Tibial nerve (tissue), 4 donors: ENCODE data around the gene TMEM82. TPM values are rescaled to one million over a fixed set of nuclear protein-coding genes. Genes with fewer than 3 reads are reported as not detected.

Experiments used
- DNase-seq, 2 donors: peaks; one replicate each; pipeline ENCODE4 v3.0.0-alpha.2; 2019; ENCODE audit warnings: low spot score in 2 of 2
- H3K27ac ChIP-seq, 4 donors: fragments of 200-600 bp; sonication (generic) in 3 of 4; one replicate each; pipeline ENCODE4 v1.5.1; 2017 to 2019; ENCODE audit warnings: mild to moderate bottlenecking in 1 of 4
- H3K27me3 ChIP-seq, 2 donors: fragments of 200-600 bp; sonication (generic) in 1 of 2; one replicate each; pipeline versions ENCODE4 v1.5.1 to v1.6.0; 2017 to 2019
- H3K36me3 ChIP-seq, 3 donors: fragments of 200-600 bp; sonication (generic); one replicate each; pipeline ENCODE4 v1.5.1; 2018 to 2019
- H3K4me1 ChIP-seq, 4 donors: fragments of 200-600 bp; sonication (generic) in 3 of 4; one replicate each; pipeline ENCODE4 v1.5.1; 2017 to 2019
- H3K4me3 ChIP-seq, 4 donors: fragments of 200-600 bp; sonication (generic) in 3 of 4; one replicate each; pipeline ENCODE4 v1.5.1; 2017 to 2019; ENCODE audit warnings: mild to moderate bottlenecking in 1 of 4, moderate library complexity in 1 of 4
- H3K9me3 ChIP-seq, 4 donors: fragments of 200-600 bp; sonication (generic) in 3 of 4; one replicate each; pipeline ENCODE4 v1.5.1; 2017 to 2019
- EP300 ChIP-seq, 2 donors: sonication (generic); formaldehyde crosslinking; IDR thresholded peaks; one replicate each; pipeline ENCODE4 v1.6.1; 2017; ENCODE audit warnings: antibody characterized with exemption in 2 of 2, mild to moderate bottlenecking in 1 of 2
- POLR2A ChIP-seq, 2 donors: fragments of 450-650 bp; IDR thresholded peaks; one replicate each; pipeline ENCODE4 v1.6.1; 2017; ENCODE audit warnings: antibody characterized with exemption in 2 of 2, mild to moderate bottlenecking in 2 of 2, moderate library complexity in 2 of 2
- WGBS, 2 donors: methylation state at CpG; one replicate each; pipeline ENCODE4 v1.1.5; 2018; 5-methylcytosine and 5-hydroxymethylcytosine counted together
- total RNA-seq, 4 donors: library from RNA; depleted of rRNA; stranded (reverse); fragments of >200 nt; gene quantifications; one replicate each; pipeline ENCODE4 v1.1.0, GENCODE V29; 2016
- TF ChIP-seq, protein P1 (sequence below), 5 experiments: fragments of 200-600 bp in 3 of 5; fragments of 450-650 bp in 2 of 5; sonication (generic) in 3 of 5; IDR thresholded peaks; one replicate each; pipeline ENCODE4 v1.5.1; 2016 to 2019; ENCODE audit warnings: antibody characterized with exemption in 5 of 5, mild to moderate bottlenecking in 3 of 5, moderate library complexity in 2 of 5

The TMEM82 gene
- total RNA-seq, 4 donors from 2014 or later: not detected

DNA sequence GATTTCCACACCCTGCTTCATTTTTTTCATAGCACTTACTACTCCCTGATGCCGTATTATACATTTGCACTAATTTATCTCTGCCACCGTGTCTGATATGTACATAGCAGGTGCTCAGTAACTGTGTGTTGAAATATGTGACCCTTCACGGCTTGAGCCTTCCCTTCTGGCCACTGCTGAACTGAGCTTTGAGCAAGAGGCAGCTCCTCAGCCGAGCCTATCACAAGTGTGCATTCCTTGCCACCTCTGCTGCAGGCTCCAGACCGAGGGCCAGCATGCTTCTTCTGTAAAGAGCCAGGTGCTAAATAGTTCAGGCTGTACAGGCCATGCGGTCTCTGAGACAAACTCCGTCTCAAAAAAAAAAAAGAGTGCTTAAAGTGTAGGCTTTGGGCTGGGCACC is 35.5 kb upstream of the TMEM82 start:
- TF ChIP-seq EP300 (IDR thresholded peaks at IDR 0.05): no peak
- H3K36me3 ChIP-seq: no peaks in the 10 kb centered on the region
- DNase-seq: no peak
- 76 to 85% methylated on average over 7 of the region's 7 CpGs for WGBS, 2 donors
- no peaks in the 10 kb centered on the region for H3K9me3 ChIP-seq
- peak overlapping the region in 1 of 4 donors; percentile 59 for H3K27ac ChIP-seq
- no peaks in the 10 kb centered on the region for H3K27me3 ChIP-seq
- H3K4me3 ChIP-seq: no peak overlapping the region
- H3K4me1 ChIP-seq: peaks cover 0 to 59% (median 20%) of the 10 kb centered on the region in 4 donors

DNA sequence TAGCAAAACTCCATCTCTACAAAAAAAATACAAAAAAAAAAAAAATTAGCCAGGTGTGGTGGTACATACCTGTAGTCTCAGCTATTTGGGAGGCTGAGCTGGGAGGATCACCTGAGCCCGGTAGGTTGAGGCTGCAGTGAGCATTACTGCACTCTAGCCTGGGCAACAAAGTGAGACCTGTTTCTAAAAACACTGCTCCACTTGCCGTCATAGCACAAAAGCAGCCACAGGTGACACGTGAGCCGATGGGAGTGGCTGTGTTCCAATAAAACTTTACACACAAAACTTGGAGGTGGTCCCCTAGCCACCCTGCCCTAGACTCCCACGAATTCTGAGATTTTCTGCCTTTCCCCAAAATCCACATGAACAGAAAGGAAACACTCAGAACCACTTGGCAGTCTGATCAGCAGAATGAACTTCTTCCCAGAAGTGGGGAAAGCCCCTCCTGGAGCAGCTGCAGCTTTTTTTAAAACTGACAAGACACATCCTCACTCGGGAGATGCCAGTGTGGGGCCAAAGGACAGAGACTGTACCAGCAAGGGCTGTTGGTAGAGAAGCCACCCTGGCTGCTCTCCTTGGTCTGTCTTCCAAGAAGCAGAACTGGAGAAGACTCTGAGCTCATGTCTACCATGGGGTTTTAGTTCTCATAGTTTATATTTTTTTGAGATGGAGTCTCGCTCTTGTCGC is 34.9 kb upstream of the TMEM82 start:
- H3K4me1 ChIP-seq: peaks cover 0 to 57% (median 20%) of the 10 kb centered on the region in 4 donors
- H3K36me3 ChIP-seq: no peaks in the 10 kb centered on the region
- H3K4me3 ChIP-seq: no peak overlapping the region
- H3K27ac ChIP-seq: peak overlapping the region in 2 of 4 donors; percentile 4 to 51
- no peak for TF ChIP-seq POLR2A (IDR thresholded peaks at IDR 0.05)
- TF ChIP-seq, protein P1, sequence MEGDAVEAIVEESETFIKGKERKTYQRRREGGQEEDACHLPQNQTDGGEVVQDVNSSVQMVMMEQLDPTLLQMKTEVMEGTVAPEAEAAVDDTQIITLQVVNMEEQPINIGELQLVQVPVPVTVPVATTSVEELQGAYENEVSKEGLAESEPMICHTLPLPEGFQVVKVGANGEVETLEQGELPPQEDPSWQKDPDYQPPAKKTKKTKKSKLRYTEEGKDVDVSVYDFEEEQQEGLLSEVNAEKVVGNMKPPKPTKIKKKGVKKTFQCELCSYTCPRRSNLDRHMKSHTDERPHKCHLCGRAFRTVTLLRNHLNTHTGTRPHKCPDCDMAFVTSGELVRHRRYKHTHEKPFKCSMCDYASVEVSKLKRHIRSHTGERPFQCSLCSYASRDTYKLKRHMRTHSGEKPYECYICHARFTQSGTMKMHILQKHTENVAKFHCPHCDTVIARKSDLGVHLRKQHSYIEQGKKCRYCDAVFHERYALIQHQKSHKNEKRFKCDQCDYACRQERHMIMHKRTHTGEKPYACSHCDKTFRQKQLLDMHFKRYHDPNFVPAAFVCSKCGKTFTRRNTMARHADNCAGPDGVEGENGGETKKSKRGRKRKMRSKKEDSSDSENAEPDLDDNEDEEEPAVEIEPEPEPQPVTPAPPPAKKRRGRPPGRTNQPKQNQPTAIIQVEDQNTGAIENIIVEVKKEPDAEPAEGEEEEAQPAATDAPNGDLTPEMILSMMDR (IDR thresholded peaks at IDR 0.05): no peak
- TF ChIP-seq EP300 (IDR thresholded peaks at IDR 0.05): no peak
- no peaks in the 10 kb centered on the region for H3K9me3 ChIP-seq
- DNase-seq: no peak
- WGBS, 2 donors: 82% methylated on average over 8 of the region's 8 CpGs
- H3K27me3 ChIP-seq: no peaks in the 10 kb centered on the region

DNA sequence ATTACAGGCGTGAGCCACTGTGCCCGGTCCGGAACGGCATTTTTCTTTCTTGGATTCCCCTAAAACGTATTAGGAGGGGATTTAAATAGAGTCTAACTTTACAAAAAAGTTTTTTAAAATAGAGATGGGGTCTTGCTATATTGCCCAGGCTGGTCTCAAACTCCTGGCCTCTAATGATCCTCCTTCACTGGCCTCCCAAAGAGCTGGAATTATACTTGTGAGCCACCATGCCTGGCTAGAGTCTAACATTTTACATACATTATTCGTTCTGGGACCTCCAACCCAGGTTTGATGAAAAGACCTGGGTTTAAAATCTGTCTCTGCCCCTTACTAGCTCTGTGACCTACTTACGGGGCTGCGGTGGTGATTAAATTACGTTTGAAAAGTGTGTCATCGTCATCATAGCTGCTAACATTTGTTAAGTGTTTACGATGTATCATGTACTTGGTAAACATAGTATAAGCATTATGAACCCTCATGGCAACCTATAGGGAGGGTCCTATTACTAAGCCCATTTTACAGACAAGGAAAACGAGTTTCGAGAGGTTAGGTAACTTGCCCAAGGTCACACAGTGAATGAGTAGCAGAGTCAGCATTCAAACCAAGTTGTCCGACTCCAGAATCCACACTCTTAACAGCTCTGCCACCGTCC is 33.7 kb upstream of the TMEM82 start:
- WGBS, 2 donors: 86 to 93% methylated on average over 15 of the region's 15 CpGs
- H3K4me3 ChIP-seq: no peak overlapping the region
- no peak overlapping the region for H3K27ac ChIP-seq
- no peaks in the 10 kb centered on the region for H3K9me3 ChIP-seq
- no peaks in the 10 kb centered on the region for H3K27me3 ChIP-seq
- H3K4me1 ChIP-seq: peaks cover 0 to 56% (median 12%) of the 10 kb centered on the region in 4 donors
- DNase-seq: no peak
- no peaks in the 10 kb centered on the region for H3K36me3 ChIP-seq
- TF ChIP-seq POLR2A (IDR thresholded peaks at IDR 0.05): no peak
- no peak for TF ChIP-seq EP300 (IDR thresholded peaks at IDR 0.05)
- TF ChIP-seq, protein P1 (IDR thresholded peaks at IDR 0.05): no peak

DNA sequence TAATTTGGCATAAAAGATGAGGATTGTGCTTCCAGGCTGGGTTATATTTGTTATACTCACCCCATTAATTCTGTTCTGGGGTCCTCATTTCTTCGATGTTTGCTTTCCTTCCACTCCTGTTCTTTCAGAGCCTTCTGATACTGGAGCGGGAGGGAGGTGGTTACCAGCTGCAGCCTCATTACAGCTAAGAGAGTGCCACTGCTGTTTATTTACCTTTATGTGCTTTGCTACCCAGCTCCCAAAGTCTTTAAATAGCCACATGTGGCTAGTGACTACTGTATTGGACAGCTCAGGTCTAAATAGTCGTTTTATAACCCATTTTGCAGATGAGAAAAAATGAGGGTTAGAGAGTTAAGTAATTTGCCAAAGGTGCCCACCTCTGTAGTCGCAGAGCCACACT is 33.1 kb upstream of the TMEM82 start:
- no peak for TF ChIP-seq POLR2A (IDR thresholded peaks at IDR 0.05)
- TF ChIP-seq, protein P1 (IDR thresholded peaks at IDR 0.05): no peak
- H3K27me3 ChIP-seq: no peaks in the 10 kb centered on the region
- no peak overlapping the region for H3K27ac ChIP-seq
- no peaks in the 10 kb centered on the region for H3K9me3 ChIP-seq
- DNase-seq: no peak
- peaks cover 0 to 55% (median 9%) of the 10 kb centered on the region in 4 donors for H3K4me1 ChIP-seq
- 90 to 100% methylated on average over 4 of the region's 4 CpGs for WGBS, 2 donors
- no peaks in the 10 kb centered on the region for H3K36me3 ChIP-seq
- no peak overlapping the region for H3K4me3 ChIP-seq

DNA sequence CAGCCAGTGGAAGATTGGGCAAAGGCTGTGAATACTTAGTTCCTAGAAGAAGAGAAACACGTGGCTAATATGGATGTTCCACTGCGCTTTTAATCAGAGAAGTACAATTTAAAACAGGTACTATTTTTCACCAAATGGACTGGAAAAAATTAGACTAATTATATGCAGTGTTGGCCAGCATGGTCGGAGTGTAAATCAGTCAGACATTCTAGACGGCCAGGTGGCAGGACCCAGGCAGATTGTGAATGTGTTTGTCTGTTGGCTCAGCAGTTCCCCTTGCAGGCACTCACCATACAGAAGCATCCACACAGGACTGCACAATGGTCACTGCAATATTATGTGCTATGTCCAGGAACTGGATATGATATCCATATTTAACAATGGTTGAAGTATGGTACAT is 30.1 kb upstream of the TMEM82 start:
- no peak for DNase-seq
- TF ChIP-seq, protein P1 (IDR thresholded peaks at IDR 0.05): no peak
- no peak for TF ChIP-seq POLR2A (IDR thresholded peaks at IDR 0.05)
- TF ChIP-seq EP300 (IDR thresholded peaks at IDR 0.05): no peak
- WGBS, 2 donors: 71 to 73% methylated on average over 4 of the region's 4 CpGs
- no peaks in the 10 kb centered on the region for H3K9me3 ChIP-seq
- H3K4me1 ChIP-seq: peaks cover 0 to 48% (median 12%) of the 10 kb centered on the region in 4 donors
- no peaks in the 10 kb centered on the region for H3K27me3 ChIP-seq
- H3K4me3 ChIP-seq: no peak overlapping the region
- no peak overlapping the region for H3K27ac ChIP-seq
- H3K36me3 ChIP-seq: peaks cover 0 to 15% (median 9%) of the 10 kb centered on the region in 3 donors
